HepG2 (cell line): Measurements from ENCODE around the gene PLEKHG5.
"Not testable (repeated sequence)": the region's sequence is repeated elsewhere in the genome, so short reads cannot be mapped to it uniquely, and the experiment has no call there.

Experiments
- HNRNPUL1 ChIP-seq: fragments of 200-400 bp; formaldehyde crosslinking; IDR thresholded peaks from 2 replicates; pipeline ENCODE4 v1.6.1; 2017; ENCODE audit warnings: low read depth, mild to moderate bottlenecking, low read length, moderate library complexity
- MED1 ChIP-seq: sonication (generic); formaldehyde crosslinking; IDR thresholded peaks from 2 replicates; pipeline ENCODE4 v1.4.0; 2020; ENCODE audit warnings: missing genetic modification reagents
- MLLT10 ChIP-seq: sonication (generic); formaldehyde crosslinking; IDR thresholded peaks from 2 replicates; pipeline ENCODE4 v1.4.0; 2020; ENCODE audit warnings: missing genetic modification reagents
- NFE2L2 ChIP-seq: fragments of 150-350 bp; IDR thresholded peaks from 2 replicates; pipeline ENCODE4 v1.6.1; 2014; ENCODE audit warnings: low read length
- SNAPC5 ChIP-seq: sonication (generic); formaldehyde crosslinking; IDR thresholded peaks from 2 replicates; pipeline ENCODE4 v1.8.1; 2023; ENCODE audit warnings: mild to moderate bottlenecking, missing genetic modification reagents, borderline replicate concordance
- TCF7L2 ChIP-seq: IDR thresholded peaks from 2 replicates; pipeline ENCODE4 v1.6.1; 2011; ENCODE audit warnings: mild to moderate bottlenecking, low read depth, low read length, moderate library complexity
- TRIM24 ChIP-seq: sonication (generic); formaldehyde crosslinking; IDR thresholded peaks from 2 replicates; pipeline ENCODE4 v1.8.0; 2022; ENCODE audit warnings: mild to moderate bottlenecking, missing genetic modification reagents
- ZNF574 ChIP-seq: sonication (generic); formaldehyde crosslinking; IDR thresholded peaks from 2 replicates; pipeline ENCODE4 v1.4.0; 2020; ENCODE audit warnings: missing genetic modification reagents
- ZNF776 ChIP-seq: sonication (generic); formaldehyde crosslinking; IDR thresholded peaks from 2 replicates; pipeline ENCODE4 v1.4.0; 2020; ENCODE audit warnings: mild to moderate bottlenecking, missing genetic modification reagents

- not testable (repeated sequence) for TF ChIP-seq ZNF574 (CRISPR knock-in tag); HNRNPUL1; ZNF776; TRIM24 (CRISPR knock-in tag); MLLT10 (CRISPR knock-in tag); SNAPC5 (CRISPR knock-in tag); MED1 (CRISPR knock-in tag); NFE2L2; TCF7L2
Observed at GRCh38 chr1:6428453-6428852, 63.0 kb downstream of the PLEKHG5 start.
